Trophoblast cell (in vitro differentiated cells and primary cell): Measurements from ENCODE around the gene DTNBP1.
A peak's percentile ranks its signal among the peaks of the same experiment; 100 is the strongest.

Experiments
- DNase-seq, 2 donors: peaks; one replicate each; pipeline ENCODE4 v3.0.0-alpha.2; 2016
- H2AFZ ChIP-seq: 2 replicates; pipeline ENCODE4 v1.6.1; 2013; ENCODE audit warnings: low read length, moderate library complexity, mild to moderate bottlenecking; ENCODE audit not compliant: insufficient read depth, poor library complexity
- H2AK5ac ChIP-seq: 2 replicates; pipeline ENCODE4 v1.6.1; 2013; ENCODE audit warnings: mild to moderate bottlenecking, low read length
- H2BK120ac ChIP-seq: 2 replicates; pipeline ENCODE4 v1.6.1; 2013; ENCODE audit warnings: low read length, mild to moderate bottlenecking, moderate library complexity; ENCODE audit not compliant: insufficient read depth, poor library complexity
- H2BK12ac ChIP-seq: 2 replicates; pipeline ENCODE4 v1.6.1; 2013; ENCODE audit warnings: mild to moderate bottlenecking, low read length, moderate library complexity
- H2BK5ac ChIP-seq: 2 replicates; pipeline ENCODE4 v1.6.1; 2013; ENCODE audit warnings: low read length, low read depth, moderate library complexity, mild to moderate bottlenecking; ENCODE audit not compliant: poor library complexity
- H3K14ac ChIP-seq: 2 replicates; pipeline ENCODE4 v1.6.1; 2013; ENCODE audit warnings: mild to moderate bottlenecking, low read length
- H3K18ac ChIP-seq: 2 replicates; pipeline ENCODE4 v1.6.1; 2013; ENCODE audit warnings: mild to moderate bottlenecking, low read length
- H3K23ac ChIP-seq: 2 replicates; pipeline ENCODE4 v1.6.1; 2013; ENCODE audit warnings: low read length
- H3K27ac ChIP-seq: 2 replicates; pipeline ENCODE4 v1.5.1; 2013; ENCODE audit warnings: low read depth, mild to moderate bottlenecking, inconsistent platforms, low read length, moderate library complexity
- H3K27me3 ChIP-seq: 2 replicates; pipeline ENCODE4 v1.6.1; 2013; ENCODE audit warnings: inconsistent platforms, mild to moderate bottlenecking, low read length, moderate library complexity; ENCODE audit not compliant: insufficient read depth
- H3K36me3 ChIP-seq, 2 experiments: 1 replicate in 1 of 2; 2 replicates in 1 of 2; pipeline ENCODE4 v1.6.1; 2013; ENCODE audit warnings: low read length in 2 of 2, mild to moderate bottlenecking in 2 of 2, moderate library complexity in 1 of 2; ENCODE audit not compliant: insufficient read depth in 2 of 2, control insufficient read depth in 1 of 2
- H3K4ac ChIP-seq: 2 replicates; pipeline ENCODE4 v1.6.1; 2013; ENCODE audit warnings: low read depth, mild to moderate bottlenecking, low read length, moderate library complexity
- H3K4me1 ChIP-seq, 2 experiments: 1 replicate in 1 of 2; 2 replicates in 1 of 2; pipeline ENCODE4 v1.6.1; 2013; ENCODE audit warnings: low read length in 2 of 2, mild to moderate bottlenecking in 2 of 2, moderate library complexity in 1 of 2; ENCODE audit not compliant: insufficient read depth in 2 of 2, control insufficient read depth in 1 of 2
- H3K4me2 ChIP-seq: 2 replicates; pipeline ENCODE4 v1.6.1; 2013; ENCODE audit warnings: inconsistent platforms, mild to moderate bottlenecking, low read length, moderate library complexity
- H3K4me3 ChIP-seq: 2 replicates; pipeline ENCODE4 v1.5.1; 2013; ENCODE audit warnings: mild to moderate bottlenecking, low read depth, low read length, inconsistent platforms
- H3K79me1 ChIP-seq: one replicate; pipeline ENCODE4 v1.6.1; 2013; ENCODE audit warnings: low read length
- H3K79me2 ChIP-seq: 2 replicates; pipeline ENCODE4 v1.6.1; 2013; ENCODE audit warnings: low read length, mild to moderate bottlenecking; ENCODE audit not compliant: control insufficient read depth, insufficient read depth, poor library complexity
- H3K9ac ChIP-seq: 2 replicates; pipeline ENCODE4 v1.6.1; 2013; ENCODE audit warnings: mild to moderate bottlenecking, low read length
- H3K9me3 ChIP-seq: 2 replicates; pipeline ENCODE4 v1.6.1; 2013; ENCODE audit warnings: low read depth, mild to moderate bottlenecking, control low read depth, inconsistent platforms, low read length; ENCODE audit not compliant: insufficient read depth
- H4K12ac ChIP-seq: 2 replicates; pipeline ENCODE4 v1.6.1; 2013; ENCODE audit warnings: low read depth, mild to moderate bottlenecking, low read length, moderate library complexity
- H4K8ac ChIP-seq: 2 replicates; pipeline ENCODE4 v1.6.1; 2013; ENCODE audit warnings: low read depth, mild to moderate bottlenecking, low read length, moderate library complexity
- H4K91ac ChIP-seq: one replicate; pipeline ENCODE4 v1.6.1; 2013; ENCODE audit warnings: low read depth, mild to moderate bottlenecking, low read length, moderate library complexity
- WGBS: extraction: QIAGEN DNeasy Blood & Tissue Kit; methylation state at CpG from one replicate; pipeline ENCODE4 v1.1.7; 2013; ENCODE audit warnings: missing lambda C conversion rate; ENCODE audit not compliant: insufficient read length, insufficient coverage; ENCODE audit errors: extremely low coverage; 5-methylcytosine and 5-hydroxymethylcytosine counted together

Gene DTNBP1

GRCh38 chr6:15621203-15622044 is 41.4 kb downstream of the DTNBP1 start:
- Histone ChIP-seq H3K79me2 (no peaks in the 10 kb centered on the region), H3K4me3 (no peak overlapping the region), H3K27me3 (no peaks in the 10 kb centered on the region), H4K91ac (no peak overlapping the region), H3K14ac (no peak overlapping the region), H3K9ac (no peak overlapping the region), H2BK120ac (no peak overlapping the region), H4K8ac (no peak overlapping the region), H3K79me1 (no peaks in the 10 kb centered on the region), H4K12ac (no peak overlapping the region), H3K9me3 (no peaks in the 10 kb centered on the region), H3K4ac (no peak overlapping the region), H3K27ac (peak overlapping the region; percentile 5), H3K4me2 (no peak overlapping the region), H2AFZ (no peak overlapping the region), H3K23ac (no peak overlapping the region), H2BK5ac (no peak overlapping the region), H3K4me1 (no peaks in the 10 kb centered on the region), H2AK5ac (no peak overlapping the region), H3K18ac (no peak overlapping the region), H2BK12ac (no peak overlapping the region), H3K36me3 (peaks cover 0 to 3% of the 10 kb centered on the region in 2 experiments)
- no CpG with 5 or more reads among the region's 6 CpGs for WGBS
- DNase-seq, result peak; percentile 27 to 55

GRCh38 chr6:15620611-15621010 is 42.2 kb downstream of the DTNBP1 start:
- Histone ChIP-seq H3K79me1 (no peaks in the 10 kb centered on the region), H2AK5ac (no peak overlapping the region), H3K79me2 (no peaks in the 10 kb centered on the region), H3K36me3 (peaks cover 0 to 2% of the 10 kb centered on the region in 2 experiments), H3K27ac (no peak overlapping the region), H4K91ac (no peak overlapping the region), H2BK120ac (no peak overlapping the region), H3K18ac (no peak overlapping the region), H4K12ac (no peak overlapping the region), H3K4me1 (no peaks in the 10 kb centered on the region), H3K9me3 (no peaks in the 10 kb centered on the region), H3K23ac (no peak overlapping the region), H3K27me3 (no peaks in the 10 kb centered on the region), H4K8ac (no peak overlapping the region), H3K4me2 (no peak overlapping the region), H3K14ac (no peak overlapping the region), H2AFZ (no peak overlapping the region), H3K9ac (no peak overlapping the region), H2BK5ac (no peak overlapping the region), H2BK12ac (no peak overlapping the region), H3K4me3 (no peak overlapping the region), H3K4ac (no peak overlapping the region)
- DNase-seq, result no peak
- no CpG with 5 or more reads among the region's 4 CpGs for WGBS

GRCh38 chr6:15619330-15619729 is 43.5 kb downstream of the DTNBP1 start:
- no peak overlapping the region for H4K12ac ChIP-seq
- H3K9me3 ChIP-seq, result no peaks in the 10 kb centered on the region
- H3K27me3 ChIP-seq, result no peaks in the 10 kb centered on the region
- no peak overlapping the region for H3K18ac ChIP-seq
- peaks cover 0 to 2% of the 10 kb centered on the region in 2 experiments for H3K36me3 ChIP-seq
- H3K79me1 ChIP-seq, result no peaks in the 10 kb centered on the region
- no peak overlapping the region for H3K4ac ChIP-seq
- no peak overlapping the region for H3K4me3 ChIP-seq
- H4K91ac ChIP-seq, result no peak overlapping the region
- H3K79me2 ChIP-seq, result no peaks in the 10 kb centered on the region
- H3K23ac ChIP-seq, result no peak overlapping the region
- H2BK12ac ChIP-seq, result no peak overlapping the region
- no peak for DNase-seq
- H2AK5ac ChIP-seq, result no peak overlapping the region
- H2BK5ac ChIP-seq, result no peak overlapping the region
- H2BK120ac ChIP-seq, result no peak overlapping the region
- H3K4me1 ChIP-seq, result no peaks in the 10 kb centered on the region
- H4K8ac ChIP-seq, result no peak overlapping the region
- no peak overlapping the region for H3K14ac ChIP-seq
- no CpG with 5 or more reads among the region's 1 CpG for WGBS
- H3K4me2 ChIP-seq, result no peak overlapping the region
- H2AFZ ChIP-seq, result no peak overlapping the region
- no peak overlapping the region for H3K9ac ChIP-seq
- H3K27ac ChIP-seq, result no peak overlapping the region

- Histone ChIP-seq H2BK120ac (no peak overlapping the region), H2AK5ac (no peak overlapping the region), H3K4me2 (no peak overlapping the region), H4K12ac (no peak overlapping the region), H3K36me3 (no peaks in the 10 kb centered on the region), H3K18ac (no peak overlapping the region), H3K9ac (no peak overlapping the region), H4K8ac (no peak overlapping the region), H3K4me3 (no peak overlapping the region), H3K27me3 (no peaks in the 10 kb centered on the region), H3K27ac (no peak overlapping the region), H2BK5ac (no peak overlapping the region), H3K79me2 (no peaks in the 10 kb centered on the region), H3K14ac (no peak overlapping the region), H2AFZ (no peak overlapping the region), H3K4me1 (no peaks in the 10 kb centered on the region), H3K4ac (no peak overlapping the region), H4K91ac (no peak overlapping the region), H3K79me1 (no peaks in the 10 kb centered on the region), H2BK12ac (no peak overlapping the region), H3K9me3 (no peaks in the 10 kb centered on the region), H3K23ac (no peak overlapping the region)
- WGBS, result no CpG with 5 or more reads among the region's 6 CpGs
- DNase-seq, result no peak
These were observed 44.1 kb downstream of the DTNBP1 start for GRCh38 chr6:15618685-15619084.
